WTC11 (cell line): ENCODE data around the gene ZBTB20. TPM values are rescaled to one million over a fixed set of nuclear protein-coding genes. Genes with fewer than 3 reads are reported as not detected.

Experiments used
- ATAC-seq: fragments of 200-7000 bp; cut with Tn5 transposase; 2 replicates; pipeline ENCODE4 v1.10.0; 2021; ENCODE audit warnings: mild to moderate bottlenecking, moderate library complexity
- CTCF ChIA-PET: fragments of 300-600 bp; sonication (Branson Sonifier 250); formaldehyde crosslinking; loops from one replicate; lab custom pipeline; 2021; ENCODE audit warnings: antibody characterized with exemption; lab: Charles Lee
- POLR2A ChIA-PET: fragments of 350-600 bp; sonication (Branson Sonifier 250); formaldehyde crosslinking; loops from one replicate; lab custom pipeline; 2021; ENCODE audit warnings: antibody characterized with exemption; lab: Charles Lee
- DNase-seq: peaks from one replicate; pipeline ENCODE4 v3.0.0; 2021; ENCODE audit warnings: low spot score
- H3K27ac Mint-ChIP-seq: 2 replicates; pipeline ENCODE4 v1.8.0; 2021; ENCODE audit warnings: mixed read lengths
- H3K27me3 Mint-ChIP-seq: 2 replicates; pipeline ENCODE4 v1.8.0; 2021; ENCODE audit warnings: low read depth, mild to moderate bottlenecking, moderate library complexity, mixed read lengths
- H3K36me3 Mint-ChIP-seq: 2 replicates; pipeline ENCODE4 v1.8.0; 2021; ENCODE audit warnings: mixed read lengths
- H3K4me1 Mint-ChIP-seq: 2 replicates; pipeline ENCODE4 v1.8.0; 2022; ENCODE audit warnings: mixed read lengths
- H3K4me3 Mint-ChIP-seq: 2 replicates; pipeline ENCODE4 v1.8.0; 2021; ENCODE audit warnings: mild to moderate bottlenecking, moderate library complexity, mixed read lengths
- H3K9me3 Mint-ChIP-seq: 2 replicates; pipeline ENCODE4 v1.8.0; 2021; ENCODE audit warnings: mixed read lengths
- CDX4 ChIP-seq: fragments of 250-450 bp; sonication (Bioruptor Pico); IDR thresholded peaks from 2 replicates; pipeline ENCODE4 v1.9.0; 2021; ENCODE audit warnings: moderate library complexity, mild to moderate bottlenecking, inconsistent platforms, borderline replicate concordance
- CREM ChIP-seq: sonication (generic); formaldehyde crosslinking; IDR thresholded peaks from 2 replicates; pipeline ENCODE4 v1.8.1; 2022; ENCODE audit warnings: mild to moderate bottlenecking, missing genetic modification reagents, moderate library complexity
- EMX1 ChIP-seq: fragments of 250-450 bp; sonication (Bioruptor Pico); IDR thresholded peaks from 2 replicates; pipeline ENCODE4 v1.8.0; 2021; ENCODE audit warnings: mild to moderate bottlenecking
- FOXJ3 ChIP-seq: sonication (generic); formaldehyde crosslinking; IDR thresholded peaks from 2 replicates; pipeline ENCODE4 v1.9.0; 2021; ENCODE audit warnings: missing genetic modification reagents, mild to moderate bottlenecking, borderline replicate concordance
- GABPB1 ChIP-seq: sonication (generic); formaldehyde crosslinking; IDR thresholded peaks from 2 replicates; pipeline ENCODE4 v1.8.1; 2023; ENCODE audit warnings: mild to moderate bottlenecking, missing genetic modification reagents
- NFE2L1 ChIP-seq: sonication (generic); formaldehyde crosslinking; IDR thresholded peaks from 2 replicates; pipeline ENCODE4 v1.8.1; 2023; ENCODE audit warnings: missing genetic modification reagents
- PREB ChIP-seq: sonication (generic); formaldehyde crosslinking; IDR thresholded peaks from 2 replicates; pipeline ENCODE4 v1.8.1; 2022; ENCODE audit warnings: mild to moderate bottlenecking, missing genetic modification reagents, moderate library complexity, borderline replicate concordance
- SMAD3 ChIP-seq: sonication (generic); formaldehyde crosslinking; IDR thresholded peaks from 2 replicates; pipeline ENCODE4 v1.8.0; 2022; ENCODE audit warnings: missing genetic modification reagents, mild to moderate bottlenecking, borderline replicate concordance
- USF2 ChIP-seq: sonication (generic); formaldehyde crosslinking; IDR thresholded peaks from 2 replicates; pipeline ENCODE4 v1.8.1; 2023; ENCODE audit warnings: mild to moderate bottlenecking, missing genetic modification reagents, moderate library complexity
- ZBTB43 ChIP-seq: sonication (generic); formaldehyde crosslinking; IDR thresholded peaks from 2 replicates; pipeline ENCODE4 v1.8.1; 2023; ENCODE audit warnings: mild to moderate bottlenecking, missing genetic modification reagents
- ZNF219 ChIP-seq: sonication (generic); formaldehyde crosslinking; IDR thresholded peaks from 2 replicates; pipeline ENCODE4 v1.8.0; 2023; ENCODE audit warnings: missing genetic modification reagents, mild to moderate bottlenecking, borderline replicate concordance
- ZNF281 ChIP-seq: sonication (generic); formaldehyde crosslinking; IDR thresholded peaks from 2 replicates; pipeline ENCODE4 v1.8.0; 2023; ENCODE audit warnings: mild to moderate bottlenecking, missing genetic modification reagents
- ZNF396 ChIP-seq: fragments of 250-450 bp; sonication (Bioruptor Pico); IDR thresholded peaks from 2 replicates; pipeline ENCODE4 v1.8.0; 2021; ENCODE audit warnings: mild to moderate bottlenecking, moderate library complexity, borderline replicate concordance
- ZNF416 ChIP-seq: fragments of 250-450 bp; sonication (Bioruptor Pico); IDR thresholded peaks from 2 replicates; pipeline ENCODE4 v1.9.0; 2021; ENCODE audit warnings: mild to moderate bottlenecking, inconsistent platforms
- ZNF423 ChIP-seq: fragments of 250-450 bp; sonication (Bioruptor Pico); IDR thresholded peaks from 2 replicates; pipeline ENCODE4 v2.1.2; 2022; ENCODE audit warnings: mild to moderate bottlenecking, moderate library complexity
- total RNA-seq: library from RNA; stranded (reverse); gene quantifications from 3 replicates; pipeline ENCODE4 v1.2.3, GENCODE V29; 2021
- TF ChIP-seq, protein P1 (sequence below): sonication (generic); formaldehyde crosslinking; IDR thresholded peaks from 2 replicates; pipeline ENCODE4 v1.8.1; 2023; ENCODE audit warnings: mild to moderate bottlenecking, missing genetic modification reagents, moderate library complexity
- TF ChIP-seq, protein P2 (sequence below): fragments of 200-600 bp; IDR thresholded peaks from 2 replicates; pipeline ENCODE4 v1.8.0; 2022; ENCODE audit warnings: antibody characterized with exemption

Gene ZBTB20
- total RNA-seq, 1 experiment from 2014 or later = 1.5 TPM

DNA sequence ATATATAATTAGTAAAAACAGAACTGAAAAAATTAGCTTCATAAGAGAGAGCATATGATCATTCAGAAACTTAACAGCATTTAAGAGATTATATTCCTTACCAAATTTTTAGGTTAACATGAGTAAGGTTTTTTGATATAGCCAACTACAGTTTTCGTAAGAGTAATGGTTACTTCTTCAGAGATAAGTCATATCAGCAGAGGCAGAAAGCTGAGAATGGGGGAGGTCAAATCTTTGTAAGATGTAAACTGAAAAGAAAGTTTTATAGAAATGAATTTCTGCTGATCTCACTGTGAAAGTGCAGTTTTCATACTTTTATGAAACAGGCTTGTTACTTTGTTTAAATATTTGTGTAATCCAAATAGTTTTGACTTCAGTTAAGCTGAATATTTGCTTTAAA lies 193.3 kb downstream of the ZBTB20 start (continued):
- TF ChIP-seq USF2 (CRISPR knock-in tag) = no peak

DNA sequence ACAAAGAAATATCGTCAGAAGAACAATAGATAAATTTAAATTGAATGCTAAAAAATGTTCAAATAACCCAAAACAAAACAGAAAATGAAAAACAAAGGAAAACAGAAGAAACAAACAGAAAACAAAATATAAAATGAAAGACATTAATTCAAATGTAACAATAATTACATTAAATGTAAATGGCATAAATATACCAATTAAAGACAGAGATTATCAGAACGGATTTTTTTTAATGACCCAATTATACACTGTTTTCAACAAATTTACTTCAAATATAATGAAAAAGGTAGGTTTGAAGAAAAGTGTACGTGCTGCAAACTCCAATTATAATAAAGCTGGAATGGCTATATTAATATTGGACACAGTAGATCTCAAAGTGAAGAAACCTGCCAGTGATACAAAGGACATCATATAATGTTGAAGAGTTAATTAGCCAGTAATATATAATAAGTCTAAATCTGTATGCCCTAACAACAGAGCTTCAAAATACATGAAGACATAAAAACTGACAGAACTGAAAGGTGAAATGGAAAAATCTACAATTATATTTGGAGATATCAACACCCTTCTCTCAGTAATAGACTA lies 193.8 kb downstream of the ZBTB20 start:
- Mint-ChIP-seq H3K4me1 (peaks cover 3% of the 10 kb centered on the region; the same call in 1 of the 2 replicates), H3K27ac (no peak overlapping the region), H3K9me3 (peaks cover 41% of the 10 kb centered on the region)
- DNase-seq (no peak), ATAC-seq (no peak)
- ChIA-PET POLR2A (no interaction called here), CTCF (no interaction called here)
- TF ChIP-seq ZBTB43 (no peak), GABPB1 (CRISPR knock-in tag) (no peak), ZNF423 (CRISPR knock-in tag) (no peak), CREM (CRISPR knock-in tag) (no peak), ZNF281 (no peak), EMX1 (CRISPR knock-in tag) (no peak), ZNF396 (no peak), SMAD3 (no peak), CDX4 (CRISPR knock-in tag) (no peak), PREB (CRISPR knock-in tag) (no peak), NFE2L1 (CRISPR knock-in tag) (no peak), ZNF219 (CRISPR knock-in tag) (no peak), FOXJ3 (no peak), ZNF416 (CRISPR knock-in tag) (no peak)
- TF ChIP-seq, protein P1, sequence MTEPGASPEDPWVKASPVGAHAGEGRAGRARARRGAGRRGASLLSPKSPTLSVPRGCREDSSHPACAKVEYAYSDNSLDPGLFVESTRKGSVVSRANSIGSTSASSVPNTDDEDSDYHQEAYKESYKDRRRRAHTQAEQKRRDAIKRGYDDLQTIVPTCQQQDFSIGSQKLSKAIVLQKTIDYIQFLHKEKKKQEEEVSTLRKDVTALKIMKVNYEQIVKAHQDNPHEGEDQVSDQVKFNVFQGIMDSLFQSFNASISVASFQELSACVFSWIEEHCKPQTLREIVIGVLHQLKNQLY = no peak
- TF ChIP-seq, protein P2, sequence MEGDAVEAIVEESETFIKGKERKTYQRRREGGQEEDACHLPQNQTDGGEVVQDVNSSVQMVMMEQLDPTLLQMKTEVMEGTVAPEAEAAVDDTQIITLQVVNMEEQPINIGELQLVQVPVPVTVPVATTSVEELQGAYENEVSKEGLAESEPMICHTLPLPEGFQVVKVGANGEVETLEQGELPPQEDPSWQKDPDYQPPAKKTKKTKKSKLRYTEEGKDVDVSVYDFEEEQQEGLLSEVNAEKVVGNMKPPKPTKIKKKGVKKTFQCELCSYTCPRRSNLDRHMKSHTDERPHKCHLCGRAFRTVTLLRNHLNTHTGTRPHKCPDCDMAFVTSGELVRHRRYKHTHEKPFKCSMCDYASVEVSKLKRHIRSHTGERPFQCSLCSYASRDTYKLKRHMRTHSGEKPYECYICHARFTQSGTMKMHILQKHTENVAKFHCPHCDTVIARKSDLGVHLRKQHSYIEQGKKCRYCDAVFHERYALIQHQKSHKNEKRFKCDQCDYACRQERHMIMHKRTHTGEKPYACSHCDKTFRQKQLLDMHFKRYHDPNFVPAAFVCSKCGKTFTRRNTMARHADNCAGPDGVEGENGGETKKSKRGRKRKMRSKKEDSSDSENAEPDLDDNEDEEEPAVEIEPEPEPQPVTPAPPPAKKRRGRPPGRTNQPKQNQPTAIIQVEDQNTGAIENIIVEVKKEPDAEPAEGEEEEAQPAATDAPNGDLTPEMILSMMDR = no peak
- TF ChIP-seq, all 79 proteins: peak for 0
- Mint-ChIP-seq H3K27me3 (no peaks in the 10 kb centered on the region), H3K4me3 (no peak overlapping the region), H3K36me3 (peaks cover 21% of the 10 kb centered on the region)
